GM12878 (cell line): Measurements from ENCODE around the gene JKAMP.

Source experiments
- SREBF1 ChIP-seq: IDR thresholded peaks from 2 replicates; pipeline ENCODE4 v1.6.1; 2012; ENCODE audit warnings: mild to moderate bottlenecking, low read length
- SREBF2 ChIP-seq: IDR thresholded peaks from 2 replicates; pipeline ENCODE4 v1.6.1; 2012; ENCODE audit warnings: mild to moderate bottlenecking, low read length
- ZNF24 ChIP-seq: fragments of 450-650 bp; IDR thresholded peaks from 2 replicates; pipeline ENCODE4 v1.6.1; 2017; ENCODE audit warnings: antibody characterized with exemption, mild to moderate bottlenecking
- TF ChIP-seq, protein P1 (sequence below): IDR thresholded peaks from 2 replicates; pipeline ENCODE4 v1.6.1; 2012; ENCODE audit warnings: mild to moderate bottlenecking, low read depth, low read length
- TF ChIP-seq, protein P2 (sequence below), 3 experiments: IDR thresholded peaks in 2 of 3; conservative IDR thresholded peaks in 1 of 3; 2 replicates each; pipeline ENCODE4 v1.5.1; 2011; ENCODE audit warnings: low read depth in 3 of 3, low read length in 3 of 3, mild to moderate bottlenecking in 3 of 3, control low read depth in 2 of 3, moderate library complexity in 2 of 3, inconsistent platforms in 1 of 3, mixed read lengths in 1 of 3; ENCODE audit not compliant: control insufficient read depth in 2 of 3, insufficient read depth in 1 of 3; ENCODE audit errors: extremely low read depth in 1 of 3
- TF ChIP-seq, protein P3 (sequence below): IDR thresholded peaks from 2 replicates; pipeline ENCODE4 v1.6.1; 2011; ENCODE audit warnings: mild to moderate bottlenecking, low read depth, low read length, moderate library complexity; ENCODE audit not compliant: insufficient replicate concordance

DNA sequence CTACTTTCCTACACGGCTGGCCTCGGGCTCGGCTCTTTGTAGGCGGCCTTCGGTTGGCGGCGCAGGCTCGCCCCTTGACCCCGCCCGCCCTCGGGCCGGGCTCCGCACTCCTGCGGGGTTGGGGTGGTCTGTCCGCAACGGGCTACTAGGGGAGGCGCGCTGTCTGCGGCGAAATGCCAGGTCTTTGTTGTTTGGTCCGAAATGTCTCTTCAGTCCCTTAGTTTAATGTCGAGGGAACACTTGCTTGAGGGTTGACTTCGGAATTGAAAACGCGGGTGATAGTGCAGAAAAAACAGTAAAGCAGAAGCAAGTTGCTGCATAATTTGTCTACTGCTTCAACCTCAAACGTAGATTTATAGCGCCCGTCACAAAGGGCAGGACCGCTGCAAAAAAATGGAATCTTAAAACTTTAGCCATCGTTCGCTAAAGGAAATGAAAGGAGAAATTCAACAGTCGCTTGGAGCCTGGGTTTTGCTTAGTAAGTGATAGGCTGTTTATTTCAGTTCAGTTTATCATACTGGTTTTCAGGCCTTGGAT is 390 bp downstream of the JKAMP start:
- TF ChIP-seq, protein P1, sequence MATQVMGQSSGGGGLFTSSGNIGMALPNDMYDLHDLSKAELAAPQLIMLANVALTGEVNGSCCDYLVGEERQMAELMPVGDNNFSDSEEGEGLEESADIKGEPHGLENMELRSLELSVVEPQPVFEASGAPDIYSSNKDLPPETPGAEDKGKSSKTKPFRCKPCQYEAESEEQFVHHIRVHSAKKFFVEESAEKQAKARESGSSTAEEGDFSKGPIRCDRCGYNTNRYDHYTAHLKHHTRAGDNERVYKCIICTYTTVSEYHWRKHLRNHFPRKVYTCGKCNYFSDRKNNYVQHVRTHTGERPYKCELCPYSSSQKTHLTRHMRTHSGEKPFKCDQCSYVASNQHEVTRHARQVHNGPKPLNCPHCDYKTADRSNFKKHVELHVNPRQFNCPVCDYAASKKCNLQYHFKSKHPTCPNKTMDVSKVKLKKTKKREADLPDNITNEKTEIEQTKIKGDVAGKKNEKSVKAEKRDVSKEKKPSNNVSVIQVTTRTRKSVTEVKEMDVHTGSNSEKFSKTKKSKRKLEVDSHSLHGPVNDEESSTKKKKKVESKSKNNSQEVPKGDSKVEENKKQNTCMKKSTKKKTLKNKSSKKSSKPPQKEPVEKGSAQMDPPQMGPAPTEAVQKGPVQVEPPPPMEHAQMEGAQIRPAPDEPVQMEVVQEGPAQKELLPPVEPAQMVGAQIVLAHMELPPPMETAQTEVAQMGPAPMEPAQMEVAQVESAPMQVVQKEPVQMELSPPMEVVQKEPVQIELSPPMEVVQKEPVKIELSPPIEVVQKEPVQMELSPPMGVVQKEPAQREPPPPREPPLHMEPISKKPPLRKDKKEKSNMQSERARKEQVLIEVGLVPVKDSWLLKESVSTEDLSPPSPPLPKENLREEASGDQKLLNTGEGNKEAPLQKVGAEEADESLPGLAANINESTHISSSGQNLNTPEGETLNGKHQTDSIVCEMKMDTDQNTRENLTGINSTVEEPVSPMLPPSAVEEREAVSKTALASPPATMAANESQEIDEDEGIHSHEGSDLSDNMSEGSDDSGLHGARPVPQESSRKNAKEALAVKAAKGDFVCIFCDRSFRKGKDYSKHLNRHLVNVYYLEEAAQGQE, result no peak
- TF ChIP-seq, protein P2, sequence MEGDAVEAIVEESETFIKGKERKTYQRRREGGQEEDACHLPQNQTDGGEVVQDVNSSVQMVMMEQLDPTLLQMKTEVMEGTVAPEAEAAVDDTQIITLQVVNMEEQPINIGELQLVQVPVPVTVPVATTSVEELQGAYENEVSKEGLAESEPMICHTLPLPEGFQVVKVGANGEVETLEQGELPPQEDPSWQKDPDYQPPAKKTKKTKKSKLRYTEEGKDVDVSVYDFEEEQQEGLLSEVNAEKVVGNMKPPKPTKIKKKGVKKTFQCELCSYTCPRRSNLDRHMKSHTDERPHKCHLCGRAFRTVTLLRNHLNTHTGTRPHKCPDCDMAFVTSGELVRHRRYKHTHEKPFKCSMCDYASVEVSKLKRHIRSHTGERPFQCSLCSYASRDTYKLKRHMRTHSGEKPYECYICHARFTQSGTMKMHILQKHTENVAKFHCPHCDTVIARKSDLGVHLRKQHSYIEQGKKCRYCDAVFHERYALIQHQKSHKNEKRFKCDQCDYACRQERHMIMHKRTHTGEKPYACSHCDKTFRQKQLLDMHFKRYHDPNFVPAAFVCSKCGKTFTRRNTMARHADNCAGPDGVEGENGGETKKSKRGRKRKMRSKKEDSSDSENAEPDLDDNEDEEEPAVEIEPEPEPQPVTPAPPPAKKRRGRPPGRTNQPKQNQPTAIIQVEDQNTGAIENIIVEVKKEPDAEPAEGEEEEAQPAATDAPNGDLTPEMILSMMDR (IDR thresholded peaks at IDR 0.05 in 2 of 3, conservative IDR thresholded peaks at IDR 0.05 in 1 of 3; ENCODE audit: control insufficient read depth in 2 of 3, extremely low read depth in 1 of 3, insufficient read depth in 1 of 3, low read depth in 3 of 3, low read length in 3 of 3), result no peak
- TF ChIP-seq ZNF24 (no peak), SREBF2 (no peak), SREBF1 (no peak)
- TF ChIP-seq, protein P3, sequence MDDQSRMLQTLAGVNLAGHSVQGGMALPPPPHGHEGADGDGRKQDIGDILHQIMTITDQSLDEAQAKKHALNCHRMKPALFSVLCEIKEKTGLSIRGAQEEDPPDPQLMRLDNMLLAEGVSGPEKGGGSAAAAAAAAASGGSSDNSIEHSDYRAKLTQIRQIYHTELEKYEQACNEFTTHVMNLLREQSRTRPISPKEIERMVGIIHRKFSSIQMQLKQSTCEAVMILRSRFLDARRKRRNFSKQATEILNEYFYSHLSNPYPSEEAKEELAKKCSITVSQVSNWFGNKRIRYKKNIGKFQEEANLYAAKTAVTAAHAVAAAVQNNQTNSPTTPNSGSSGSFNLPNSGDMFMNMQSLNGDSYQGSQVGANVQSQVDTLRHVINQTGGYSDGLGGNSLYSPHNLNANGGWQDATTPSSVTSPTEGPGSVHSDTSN, result no peak
